Measurements from ENCODE around the gene LRRC75A. TPM values are rescaled to one million over a fixed set of nuclear protein-coding genes. Genes with fewer than 3 reads are reported as not detected.

Gene LRRC75A
- polyA plus RNA-seq, 1 experiment: 1.3 TPM

DNA sequence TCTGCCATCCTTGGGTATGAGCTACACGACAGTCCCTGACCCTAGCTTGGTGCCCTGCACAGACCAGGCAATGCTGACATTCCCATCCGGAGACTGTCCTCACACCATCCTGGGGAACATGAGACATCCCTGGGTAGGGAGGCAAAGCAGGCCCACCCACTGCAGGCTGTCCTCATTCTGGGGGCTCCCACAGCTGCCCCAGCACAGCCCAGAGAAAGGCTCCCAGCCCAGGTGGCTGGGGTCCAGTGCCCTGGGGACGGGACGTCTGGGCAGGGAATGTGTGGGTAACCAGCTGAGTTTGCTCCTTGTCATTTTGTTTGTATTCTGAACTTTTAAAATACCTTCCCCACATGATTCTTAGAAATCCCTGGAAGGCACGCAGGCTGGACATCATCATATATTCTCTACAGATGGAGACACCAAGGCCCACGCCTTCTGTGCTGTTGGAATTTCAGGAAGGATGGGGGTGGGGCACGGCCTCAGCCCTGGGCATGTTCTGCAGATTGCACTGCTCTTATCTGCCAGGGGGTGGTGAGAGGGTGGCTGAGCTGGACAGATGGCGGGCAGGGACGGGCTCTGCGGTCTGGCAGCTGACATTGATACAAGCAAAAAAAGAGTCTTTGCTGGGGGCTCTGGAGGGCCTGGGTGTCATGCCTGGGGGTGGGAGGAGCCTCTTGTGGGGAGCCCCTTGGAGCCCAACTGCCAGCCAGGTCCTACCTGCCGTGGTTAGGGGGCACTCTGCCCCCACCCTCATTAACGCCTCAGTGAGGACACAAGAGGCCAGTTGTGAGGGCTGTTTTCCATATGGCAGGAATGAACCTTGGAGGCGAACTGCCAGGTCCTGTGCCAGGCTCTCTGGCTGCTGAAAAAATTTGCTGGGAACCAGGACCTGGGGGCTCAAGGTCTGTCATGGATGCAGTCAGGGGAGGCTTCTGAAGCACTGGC is 28.4 kb downstream of the LRRC75A start:
- no peaks in the 10 kb centered on the region; the same call in 1 of the 2 replicates for H3K36me3 ChIP-seq (ENCODE audit: control insufficient read depth, insufficient read depth, low read length)
- peak; percentile 51 for DNase-seq (ENCODE audit: low read depth)
- H3K27me3 ChIP-seq (ENCODE audit: control insufficient read depth, insufficient read depth, low read length): no peaks in the 10 kb centered on the region
- peak; percentile 57 for TF ChIP-seq CTCF (IDR thresholded peaks at IDR 0.05; ENCODE audit: insufficient read depth, low read depth, low read length)
- CTCF ChIA-PET: interaction anchor here (1.4 to 5.8 kb wide), 8 partner anchors 10 to 62 kb away, joined by 4 to 58 read pairs (median 5); no protein-coding TSS in a partner anchor
- POLR2A ChIA-PET: no interaction called here
- H3K4me3 ChIP-seq (ENCODE audit: low read depth, low read length): no peak overlapping the region

DNA sequence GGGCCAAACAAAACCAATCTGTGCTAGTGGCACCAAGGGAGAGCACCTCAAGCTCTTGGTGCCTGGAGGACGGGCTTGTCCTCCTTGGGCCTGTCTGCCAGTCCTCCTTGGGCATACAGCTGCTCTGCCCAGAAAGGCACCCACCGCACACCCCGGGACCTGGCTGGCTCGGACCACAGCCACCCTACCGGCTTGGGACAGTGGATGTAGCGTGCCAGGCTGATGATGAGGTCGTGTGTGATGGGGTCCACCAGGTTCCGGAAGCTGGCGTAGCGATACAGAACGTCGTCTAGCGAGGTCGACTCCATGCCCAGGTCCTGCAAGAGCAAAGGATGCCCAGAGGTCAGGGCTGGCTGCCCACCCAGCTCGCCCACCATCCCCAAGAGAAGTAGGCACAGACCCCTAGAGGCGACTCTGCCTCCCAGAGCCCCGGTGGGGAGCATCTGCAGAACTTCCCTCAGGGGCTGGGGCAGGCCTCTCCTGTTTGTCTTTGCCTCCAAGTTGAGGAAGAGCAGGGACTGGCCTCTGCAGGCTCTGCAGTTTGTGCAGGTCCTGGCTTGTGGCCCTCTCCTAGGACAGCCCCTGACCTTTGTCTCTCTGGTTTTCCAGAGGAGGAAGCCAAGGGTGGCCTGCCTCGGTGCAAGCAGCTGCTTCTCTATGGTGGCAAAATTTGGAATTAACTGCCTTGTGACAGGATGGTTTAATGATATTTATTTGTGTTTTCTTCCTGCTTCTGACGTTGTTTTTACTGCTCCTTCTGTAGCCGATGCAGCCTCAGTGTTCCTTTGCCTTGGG is 29.7 kb downstream of the LRRC75A start:
- no peak for TF ChIP-seq CTCF (IDR thresholded peaks at IDR 0.05; ENCODE audit: insufficient read depth, low read depth, low read length)
- Histone ChIP-seq H3K36me3 (ENCODE audit: control insufficient read depth, insufficient read depth, low read length) (no peaks in the 10 kb centered on the region; the same call in 1 of the 2 replicates), H3K27me3 (ENCODE audit: control insufficient read depth, insufficient read depth, low read length) (no peaks in the 10 kb centered on the region), H3K4me3 (ENCODE audit: low read depth, low read length) (no peak overlapping the region)
- ChIA-PET CTCF (interaction anchor here (1.4 to 5.8 kb wide), 4 partner anchors 10 to 63 kb away, joined by 4 to 58 read pairs (median 21); no protein-coding TSS in a partner anchor), POLR2A (no interaction called here)
- DNase-seq (ENCODE audit: low read depth): no peak

DNA sequence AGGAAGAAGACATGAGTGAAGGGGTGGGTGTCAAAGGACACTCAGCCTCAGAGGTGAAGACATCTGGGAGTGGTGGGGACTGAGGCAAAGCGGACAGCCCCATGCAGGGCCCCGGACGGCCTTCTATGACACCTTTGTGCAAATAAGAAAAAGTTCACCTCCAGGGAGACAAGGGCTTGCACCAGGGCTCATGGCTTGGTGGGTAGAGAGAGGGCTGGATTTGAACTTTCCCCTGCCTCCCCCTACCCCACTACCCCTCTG is 30.5 kb downstream of the LRRC75A start:
- ChIA-PET CTCF (interaction anchor here (0.6 to 5.8 kb wide), 3 partner anchors 9 to 60 kb away, joined by 3 to 58 read pairs (median 36); no protein-coding TSS in a partner anchor), POLR2A (no interaction called here)
- Histone ChIP-seq H3K27me3 (ENCODE audit: control insufficient read depth, insufficient read depth, low read length) (no peaks in the 10 kb centered on the region), H3K36me3 (ENCODE audit: control insufficient read depth, insufficient read depth, low read length) (peaks cover under 1% of the 10 kb centered on the region; the same call in 1 of the 2 replicates), H3K4me3 (ENCODE audit: low read depth, low read length) (no peak overlapping the region)
- no peak for TF ChIP-seq CTCF (IDR thresholded peaks at IDR 0.05; ENCODE audit: insufficient read depth, low read depth, low read length)
- no peak for DNase-seq (ENCODE audit: low read depth)

DNA sequence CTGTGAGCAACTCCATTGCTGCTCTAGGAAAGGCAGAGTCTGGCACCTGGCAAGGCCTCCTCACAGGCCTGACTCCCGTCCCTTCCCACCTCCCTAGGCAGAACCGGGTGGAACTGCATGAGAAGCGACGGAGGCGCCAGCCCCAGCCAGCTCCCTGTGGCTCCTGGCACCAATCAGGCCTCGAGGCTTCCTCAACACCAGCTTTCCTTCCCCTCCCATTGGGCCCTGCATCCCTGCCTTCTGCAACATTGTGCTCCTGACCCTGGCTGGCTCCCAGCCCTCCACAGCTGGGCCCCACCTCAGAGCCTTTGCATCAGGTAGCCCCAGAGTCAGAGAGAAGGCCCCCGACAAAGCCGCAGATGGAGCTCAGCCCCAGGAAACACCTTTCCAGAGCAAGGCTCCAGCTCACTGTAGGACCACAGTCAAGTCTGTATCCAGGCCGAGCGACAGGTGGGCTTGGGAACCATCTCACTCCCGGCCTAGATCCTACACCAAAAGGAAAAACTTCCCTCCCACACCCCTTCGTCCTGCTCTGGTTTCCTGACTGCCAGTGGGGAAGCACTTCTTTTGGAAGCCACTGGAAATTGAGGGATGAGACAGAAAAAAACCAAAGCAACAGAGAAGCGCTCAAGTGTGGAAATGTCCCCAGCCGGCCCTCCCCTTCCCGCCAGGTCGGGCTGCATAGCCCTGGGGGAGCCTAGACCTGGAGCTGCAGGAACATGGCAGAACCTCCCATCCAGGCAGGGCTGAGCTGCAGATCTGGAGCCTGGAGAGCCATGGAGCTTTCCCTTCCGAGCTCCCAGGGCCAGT is 31.0 kb downstream of the LRRC75A start:
- POLR2A ChIA-PET: no interaction called here
- TF ChIP-seq CTCF (IDR thresholded peaks at IDR 0.05; ENCODE audit: insufficient read depth, low read depth, low read length): no peak

More for the DNA sequence above, 31.0 kb downstream of the LRRC75A start:
- CTCF ChIA-PET: interaction anchor here (0.6 to 5.8 kb wide), 3 partner anchors 9 to 61 kb away, joined by 3 to 58 read pairs (median 19); no protein-coding TSS in a partner anchor
- DNase-seq (ENCODE audit: low read depth): no peak
- no peak overlapping the region for H3K4me3 ChIP-seq (ENCODE audit: low read depth, low read length)
- no peaks in the 10 kb centered on the region for H3K27me3 ChIP-seq (ENCODE audit: control insufficient read depth, insufficient read depth, low read length)
- H3K36me3 ChIP-seq (ENCODE audit: control insufficient read depth, insufficient read depth, low read length): peaks cover 1% of the 10 kb centered on the region; the same call in 1 of the 2 replicates

Data from BJ (cell line).